Natural killer cell (primary cell): ENCODE measurements around the gene TTF1. TPM values are rescaled to one million over a fixed set of nuclear protein-coding genes. Genes with fewer than 3 reads are reported as not detected.

Experiments used
- ATAC-seq, 3 donors: fragments of 150-1000 bp in 2 of 3; fragments of 200-7000 bp in 1 of 3; cut with Tn5 transposase; 1 replicate in 1 of 3; 2 replicates in 2 of 3; pipeline ENCODE4 v1.10.0; 2021; ENCODE audit warnings: mild to moderate bottlenecking in 2 of 3, moderate library complexity in 2 of 3
- DNase-seq, 2 donors: peaks; one replicate each; pipeline versions ENCODE4 v3.0.0 to v3.0.0-alpha.2; 2013 to 2021; ENCODE audit warnings: mixed read lengths in 1 of 2
- H3K27ac ChIP-seq: one replicate; pipeline ENCODE4 v1.5.1; 2013; ENCODE audit warnings: mild to moderate bottlenecking, low read length
- H3K27me3 ChIP-seq: one replicate; pipeline ENCODE4 v1.6.1; 2013; ENCODE audit warnings: low read length; ENCODE audit not compliant: control insufficient read depth, insufficient read depth
- H3K36me3 ChIP-seq: one replicate; pipeline ENCODE4 v1.6.1; 2013; ENCODE audit warnings: low read length; ENCODE audit not compliant: control insufficient read depth, insufficient read depth
- H3K4me1 ChIP-seq: one replicate; pipeline ENCODE4 v1.6.1; 2013; ENCODE audit warnings: low read length; ENCODE audit not compliant: control insufficient read depth, insufficient read depth
- H3K4me3 ChIP-seq: one replicate; pipeline ENCODE4 v1.5.1; 2013; ENCODE audit warnings: low read length
- H3K9me3 ChIP-seq: one replicate; pipeline ENCODE4 v1.6.1; 2013; ENCODE audit warnings: low read length; ENCODE audit not compliant: control insufficient read depth, insufficient read depth
- H3K27ac Mint-ChIP-seq, 2 donors: one replicate each; pipeline ENCODE4 v1.8.0; 2022; ENCODE audit warnings: mild to moderate bottlenecking in 2 of 2, mixed read lengths in 2 of 2, moderate library complexity in 1 of 2
- H3K27me3 Mint-ChIP-seq, 2 donors: one replicate each; pipeline ENCODE4 v1.8.0; 2022; ENCODE audit warnings: low read depth in 2 of 2, mixed read lengths in 2 of 2
- H3K36me3 Mint-ChIP-seq: one replicate; pipeline ENCODE4 v1.8.0; 2022; ENCODE audit warnings: mixed read lengths
- H3K4me1 Mint-ChIP-seq, 2 donors: one replicate each; pipeline ENCODE4 v1.8.0; 2022; ENCODE audit warnings: mixed read lengths in 2 of 2
- H3K4me3 Mint-ChIP-seq: one replicate; pipeline ENCODE4 v1.8.0; 2022; ENCODE audit warnings: mild to moderate bottlenecking, moderate library complexity, mixed read lengths
- H3K9me3 Mint-ChIP-seq, 2 donors: one replicate each; pipeline ENCODE4 v1.8.0; 2022; ENCODE audit warnings: mixed read lengths in 2 of 2
- WGBS: methylation state at CpG from one replicate; pipeline ENCODE4 v1.1.7; 2013; ENCODE audit warnings: missing lambda C conversion rate; ENCODE audit not compliant: insufficient coverage; 5-methylcytosine and 5-hydroxymethylcytosine counted together
- intact Hi-C: fragments of 100-400 bp; cut with micrococcal nuclease; formaldehyde crosslinking; loops from one replicate; pipeline ENCODE4 v1.14.2; 2022
- total RNA-seq, 4 donors: library from RNA; stranded (reverse); fragments of 120-200 nt in 1 of 4; gene quantifications; one replicate each; pipeline versions ENCODE4 v1.2.3 to v1.2.4, GENCODE V29; 2013 to 2022
- TF ChIP-seq, protein P1 (sequence below): fragments of 200-600 bp; IDR thresholded peaks from one replicate; pipeline ENCODE4 v1.8.0; 2022; ENCODE audit warnings: antibody characterized with exemption

Gene TTF1
- total RNA-seq, 3 donors from 2014 or later (not counting 1 experiment from before 2014, with no cell fraction given), result 11.2 to 14.5 (median 12.9) TPM

DNA sequence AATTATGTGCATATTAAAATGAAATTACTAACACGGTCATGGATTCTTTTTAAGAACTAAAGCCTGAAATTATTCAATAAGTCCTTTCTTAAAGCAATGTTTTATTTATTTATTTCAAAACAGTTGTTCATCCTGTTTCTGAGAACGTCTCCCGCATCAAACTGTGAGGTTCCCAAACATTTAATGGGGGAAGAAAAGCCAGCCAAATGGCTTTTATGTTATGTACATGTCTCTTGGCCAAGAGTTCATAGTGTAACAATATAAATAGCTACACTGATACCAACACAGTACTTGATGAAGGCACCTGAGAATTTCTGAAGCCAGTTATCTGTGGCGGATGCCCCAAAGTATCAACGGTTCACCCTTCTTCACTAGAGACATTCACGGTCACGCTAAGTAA, 15.7 kb downstream of the TTF1 start:
- no peak overlapping the region for H3K27ac ChIP-seq
- no peak for ATAC-seq
- H3K36me3 Mint-ChIP-seq, result peaks cover 27% of the 10 kb centered on the region
- H3K27me3 ChIP-seq, result no peaks in the 10 kb centered on the region
- no peaks in the 10 kb centered on the region for H3K27me3 Mint-ChIP-seq
- no peak for DNase-seq
- no peak overlapping the region for H3K4me3 Mint-ChIP-seq
- no peaks in the 10 kb centered on the region for H3K4me1 Mint-ChIP-seq
- H3K4me1 ChIP-seq, result no peaks in the 10 kb centered on the region
- peaks cover 77% of the 10 kb centered on the region for H3K36me3 ChIP-seq
- no peaks in the 10 kb centered on the region for H3K9me3 Mint-ChIP-seq
- 100% methylated on average over 4 of the region's 7 CpGs for WGBS
- H3K4me3 ChIP-seq, result no peak overlapping the region
- intact Hi-C loops, result no loop called here
- H3K27ac Mint-ChIP-seq, result no peak overlapping the region
- no peaks in the 10 kb centered on the region for H3K9me3 ChIP-seq
- TF ChIP-seq, protein P1, sequence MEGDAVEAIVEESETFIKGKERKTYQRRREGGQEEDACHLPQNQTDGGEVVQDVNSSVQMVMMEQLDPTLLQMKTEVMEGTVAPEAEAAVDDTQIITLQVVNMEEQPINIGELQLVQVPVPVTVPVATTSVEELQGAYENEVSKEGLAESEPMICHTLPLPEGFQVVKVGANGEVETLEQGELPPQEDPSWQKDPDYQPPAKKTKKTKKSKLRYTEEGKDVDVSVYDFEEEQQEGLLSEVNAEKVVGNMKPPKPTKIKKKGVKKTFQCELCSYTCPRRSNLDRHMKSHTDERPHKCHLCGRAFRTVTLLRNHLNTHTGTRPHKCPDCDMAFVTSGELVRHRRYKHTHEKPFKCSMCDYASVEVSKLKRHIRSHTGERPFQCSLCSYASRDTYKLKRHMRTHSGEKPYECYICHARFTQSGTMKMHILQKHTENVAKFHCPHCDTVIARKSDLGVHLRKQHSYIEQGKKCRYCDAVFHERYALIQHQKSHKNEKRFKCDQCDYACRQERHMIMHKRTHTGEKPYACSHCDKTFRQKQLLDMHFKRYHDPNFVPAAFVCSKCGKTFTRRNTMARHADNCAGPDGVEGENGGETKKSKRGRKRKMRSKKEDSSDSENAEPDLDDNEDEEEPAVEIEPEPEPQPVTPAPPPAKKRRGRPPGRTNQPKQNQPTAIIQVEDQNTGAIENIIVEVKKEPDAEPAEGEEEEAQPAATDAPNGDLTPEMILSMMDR, result no peak

DNA sequence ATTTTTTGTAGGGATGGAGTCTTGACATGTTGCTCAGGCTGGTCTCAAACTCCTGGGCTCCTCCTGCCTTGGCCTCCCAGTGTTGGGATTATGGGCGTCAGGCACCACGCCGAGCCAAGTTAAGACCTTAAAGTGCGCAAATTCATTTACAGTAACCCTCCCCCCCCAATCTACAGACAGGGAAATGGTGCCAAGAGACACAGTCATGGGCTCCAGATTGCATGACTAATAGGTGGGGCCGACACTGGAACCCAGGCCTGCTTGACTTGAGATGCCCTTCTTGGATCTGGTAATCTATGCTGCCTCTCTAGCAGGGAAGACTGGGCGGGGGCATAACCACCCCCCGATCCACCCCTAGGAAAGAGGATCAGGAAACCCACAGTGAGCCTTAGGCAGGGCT, 19.5 kb downstream of the TTF1 start:
- ATAC-seq (no peak), DNase-seq (no peak)
- Histone ChIP-seq H3K36me3 (peaks cover 76% of the 10 kb centered on the region), H3K27ac (no peak overlapping the region), H3K4me3 (no peak overlapping the region), H3K4me1 (peaks cover 13% of the 10 kb centered on the region), H3K9me3 (no peaks in the 10 kb centered on the region), H3K27me3 (no peaks in the 10 kb centered on the region)
- Mint-ChIP-seq H3K27ac (no peak overlapping the region), H3K36me3 (peaks cover 20% of the 10 kb centered on the region), H3K4me3 (no peak overlapping the region), H3K27me3 (no peaks in the 10 kb centered on the region), H3K4me1 (peaks cover 16 to 22% of the 10 kb centered on the region in 2 donors), H3K9me3 (no peaks in the 10 kb centered on the region)
- intact Hi-C loops, result no loop called here
- TF ChIP-seq, protein P1, result no peak
- WGBS, result 97% methylated on average over 7 of the region's 7 CpGs

DNA sequence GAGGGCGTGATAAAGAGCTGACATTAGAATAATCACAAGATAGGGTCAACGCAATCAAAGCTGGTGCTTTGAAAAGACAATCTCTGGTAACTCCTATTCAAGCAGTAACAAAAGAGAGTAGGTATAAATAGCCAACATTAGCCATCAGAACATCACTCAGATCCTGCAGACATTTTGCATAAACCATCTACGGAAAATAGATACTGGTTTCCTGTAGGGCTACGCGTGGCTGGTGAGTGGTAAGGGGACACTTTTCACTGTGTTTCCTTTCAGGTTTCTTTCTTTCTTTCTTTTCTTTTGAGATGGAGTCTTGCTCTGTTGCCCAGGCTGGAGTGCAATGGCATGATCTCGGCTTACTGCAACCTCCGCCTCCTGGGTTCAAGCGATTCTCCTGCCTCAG, 22.3 kb downstream of the TTF1 start:
- 52% methylated on average over 8 of the region's 8 CpGs for WGBS
- Histone ChIP-seq H3K27ac (peak overlapping the region; percentile 47), H3K4me3 (no peak overlapping the region), H3K4me1 (peaks cover 24% of the 10 kb centered on the region), H3K27me3 (no peaks in the 10 kb centered on the region), H3K9me3 (no peaks in the 10 kb centered on the region), H3K36me3 (peaks cover 49% of the 10 kb centered on the region)
- ATAC-seq (no peak), DNase-seq (no peak)
- no peaks in the 10 kb centered on the region for H3K36me3 Mint-ChIP-seq
- intact Hi-C loops, result no loop called here
- H3K27ac Mint-ChIP-seq, result peak overlapping the region; percentile 67 to 79
- TF ChIP-seq, protein P1, result no peak
- no peaks in the 10 kb centered on the region for H3K27me3 Mint-ChIP-seq
- no peaks in the 10 kb centered on the region for H3K9me3 Mint-ChIP-seq
- peaks cover 24 to 30% of the 10 kb centered on the region in 2 donors for H3K4me1 Mint-ChIP-seq
- no peak overlapping the region for H3K4me3 Mint-ChIP-seq

DNA sequence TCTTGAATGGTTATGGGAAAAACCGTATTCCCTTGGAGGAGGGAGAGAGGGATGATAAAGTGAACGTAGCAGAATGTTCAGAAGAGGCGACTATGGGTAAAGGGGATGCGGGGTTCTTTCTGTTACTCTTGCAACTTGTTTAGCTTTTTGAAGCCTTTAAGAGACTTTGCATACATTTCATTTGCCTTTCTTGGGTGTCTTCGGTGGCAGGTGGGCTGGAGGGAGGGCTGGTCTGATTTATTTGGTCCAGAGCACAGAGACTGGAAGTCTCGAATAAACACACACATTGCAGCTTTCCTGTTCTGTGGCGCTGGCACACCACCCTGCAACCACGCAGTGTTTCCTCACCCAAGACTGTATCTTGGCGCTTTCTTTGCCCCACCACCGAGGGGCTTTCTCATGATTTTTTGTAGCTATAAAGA, 23.2 kb downstream of the TTF1 start:
- peaks cover 8% of the 10 kb centered on the region for H3K36me3 Mint-ChIP-seq
- H3K4me3 Mint-ChIP-seq, result no peak overlapping the region
- no peaks in the 10 kb centered on the region for H3K9me3 Mint-ChIP-seq

More for the DNA sequence above, 23.2 kb downstream of the TTF1 start:
- WGBS, result 41% methylated on average over 9 of the region's 10 CpGs
- no peaks in the 10 kb centered on the region for H3K27me3 ChIP-seq
- H3K9me3 ChIP-seq, result no peaks in the 10 kb centered on the region
- intact Hi-C loops, result no loop called here
- Mint-ChIP-seq H3K4me1 (peaks cover 24 to 30% of the 10 kb centered on the region in 2 donors), H3K27me3 (no peaks in the 10 kb centered on the region), H3K27ac (peak overlapping the region; percentile 67 to 79)
- H3K27ac ChIP-seq, result peak overlapping the region; percentile 57
- peaks cover 24% of the 10 kb centered on the region for H3K4me1 ChIP-seq
- peaks cover 46% of the 10 kb centered on the region for H3K36me3 ChIP-seq
- no peak overlapping the region for H3K4me3 ChIP-seq
- no peak for DNase-seq
- TF ChIP-seq, protein P1, result no peak
- peak in 1 of 3 donors; percentile 30 for ATAC-seq
